B cell (primary cell): Measurements from ENCODE around the gene LRRTM1. TPM values are rescaled to one million over a fixed set of nuclear protein-coding genes. Genes with fewer than 3 reads are reported as not detected.

Experiments
- ATAC-seq: fragments of 200-7000 bp; cut with Tn5 transposase; one replicate; pipeline ENCODE4 v1.10.0; 2021; ENCODE audit warnings: low read depth, mild to moderate bottlenecking, moderate number of reproducible peaks, moderate library complexity
- CTCF ChIA-PET: fragments of 350-600 bp; sonication (Branson Sonifier 250); formaldehyde crosslinking; loops from one replicate; lab custom pipeline; 2021; ENCODE audit warnings: antibody characterized with exemption, inconsistent platforms; lab: Charles Lee
- POLR2A ChIA-PET: fragments of 350-600 bp; sonication (Branson Sonifier 250); formaldehyde crosslinking; loops from one replicate; lab custom pipeline; 2021; ENCODE audit warnings: antibody characterized with exemption; lab: Charles Lee
- DNase-seq: peaks from one replicate; pipeline ENCODE4 v3.0.0; 2013
- H2AFZ ChIP-seq: 2 replicates; pipeline ENCODE4 v1.6.1; 2012; ENCODE audit warnings: mild to moderate bottlenecking, low read depth, low read length; ENCODE audit not compliant: insufficient read depth, poor library complexity, severe bottlenecking
- H3K27ac ChIP-seq, 2 donors: 1 replicate in 1 of 2; 2 replicates in 1 of 2; pipeline ENCODE4 v1.5.1; 2012 to 2013; ENCODE audit warnings: low read length in 2 of 2, mild to moderate bottlenecking in 2 of 2, moderate library complexity in 1 of 2
- H3K27me3 ChIP-seq, 4 experiments: fragments of 200-600 bp in 1 of 4; sonication (generic) in 1 of 4; replicated peaks in 1 of 4; 1 replicate in 2 of 4; 2 replicates in 2 of 4; pipeline versions ENCODE4 v1.6.1 to v1.7.0; 2013 to 2016; ENCODE audit warnings: low read length in 3 of 4, mild to moderate bottlenecking in 2 of 4, mixed read lengths in 1 of 4, moderate library complexity in 1 of 4; ENCODE audit not compliant: insufficient read depth in 4 of 4, control insufficient read depth in 3 of 4; ENCODE audit errors: control extremely low read depth in 1 of 4
- H3K36me3 ChIP-seq, 2 experiments: replicated peaks in 1 of 2; 1 replicate in 1 of 2; 2 replicates in 1 of 2; pipeline versions ENCODE4 v1.6.1 to v1.7.1; 2013; ENCODE audit warnings: low read length in 1 of 2; ENCODE audit not compliant: insufficient read depth in 2 of 2, control insufficient read depth in 1 of 2; ENCODE audit errors: control extremely low read depth in 1 of 2, extremely low read depth in 1 of 2
- H3K4me1 ChIP-seq, 2 donors: fragments of 200-600 bp in 1 of 2; sonication (generic) in 1 of 2; 1 replicate in 1 of 2; 2 replicates in 1 of 2; pipeline versions ENCODE4 v1.5.1 to v1.6.1; 2013 to 2017; ENCODE audit warnings: low read length in 2 of 2; ENCODE audit not compliant: control insufficient read depth in 2 of 2, insufficient read depth in 2 of 2
- H3K4me2 ChIP-seq: replicated peaks from 2 replicates; pipeline ENCODE3; 2012; ENCODE audit warnings: mild to moderate bottlenecking, low read depth, low read length; ENCODE audit not compliant: poor library complexity, severe bottlenecking
- H3K4me3 ChIP-seq, 5 experiments: fragments of 200-600 bp in 1 of 5; sonication (generic) in 1 of 5; 1 replicate in 3 of 5; 2 replicates in 2 of 5; pipeline versions ENCODE4 v1.5.1 to v1.7.0; 2011 to 2016; ENCODE audit warnings: low read length in 4 of 5, mild to moderate bottlenecking in 4 of 5, low read depth in 2 of 5, control low read depth in 1 of 5, moderate library complexity in 1 of 5; ENCODE audit not compliant: insufficient read depth in 1 of 5; ENCODE audit errors: control extremely low read depth in 1 of 5, extremely low read depth in 1 of 5
- H3K79me2 ChIP-seq: fragments of 200-600 bp; sonication (generic); one replicate; pipeline ENCODE4 v1.6.0; 2016; ENCODE audit warnings: low read length; ENCODE audit not compliant: control insufficient read depth, insufficient read depth
- H3K9ac ChIP-seq: fragments of 200-600 bp; sonication (generic); 2 replicates; pipeline ENCODE4 v1.6.1; 2017; ENCODE audit warnings: mild to moderate bottlenecking, low read length, moderate library complexity
- H3K9me3 ChIP-seq, 3 donors: one replicate each; pipeline versions ENCODE4 v1.6.1 to v1.7.1; 2013; ENCODE audit warnings: low read length in 2 of 3; ENCODE audit not compliant: control insufficient read depth in 2 of 3, insufficient read depth in 1 of 3; ENCODE audit errors: control extremely low read depth in 1 of 3
- H4K20me1 ChIP-seq: 2 replicates; pipeline ENCODE4 v1.6.0; 2012; ENCODE audit warnings: mild to moderate bottlenecking, low read length; ENCODE audit not compliant: insufficient read depth, control insufficient read depth, poor library complexity, severe bottlenecking
- H3K27ac Mint-ChIP-seq: one replicate; pipeline ENCODE4 v1.8.0; 2021; ENCODE audit warnings: mixed read lengths
- H3K27me3 Mint-ChIP-seq: one replicate; pipeline ENCODE4 v1.8.0; 2021; ENCODE audit warnings: mixed read lengths
- H3K4me1 Mint-ChIP-seq: one replicate; pipeline ENCODE4 v1.8.0; 2021; ENCODE audit warnings: mixed read lengths
- H3K4me3 Mint-ChIP-seq: one replicate; pipeline ENCODE4 v1.8.0; 2021; ENCODE audit warnings: mixed read lengths
- H3K9me3 Mint-ChIP-seq: one replicate; pipeline ENCODE4 v1.8.0; 2022; ENCODE audit warnings: mixed read lengths; ENCODE audit not compliant: insufficient read depth
- CTCF ChIP-seq: fragments of 200-600 bp; IDR thresholded peaks from one replicate; pipeline ENCODE4 v1.8.0; 2022; ENCODE audit warnings: antibody characterized with exemption, mild to moderate bottlenecking
- EZH2 ChIP-seq: IDR thresholded peaks from 2 replicates; pipeline ENCODE4 v1.6.1; 2012; ENCODE audit warnings: borderline replicate concordance, low read depth, mild to moderate bottlenecking, moderate library complexity, low read length; ENCODE audit not compliant: insufficient read depth, poor library complexity, severe bottlenecking
- WGBS: methylation state at CpG from one replicate; pipeline ENCODE4 v1.1.5; 2013; ENCODE audit warnings: missing lambda C conversion rate; ENCODE audit not compliant: insufficient coverage; 5-methylcytosine and 5-hydroxymethylcytosine counted together
- intact Hi-C: fragments of 100-400 bp; cut with micrococcal nuclease; formaldehyde crosslinking; loops from one replicate; pipeline ENCODE4 v1.10.0; 2022
- polyA plus RNA-seq: library from polyadenylated mRNA; depleted of rRNA; stranded (reverse); fragments of >200 nt; gene quantifications from 2 replicates; pipeline ENCODE4 v1.2.3, GENCODE V29; 2012
- total RNA-seq, 2 donors: library from RNA; stranded (reverse); fragments of 120-200 nt in 1 of 2; gene quantifications; 1 replicate in 1 of 2; 2 replicates in 1 of 2; pipeline versions ENCODE4 v1.2.3 to v1.2.4, GENCODE V29; 2013 to 2022

LRRTM1 gene
- total and polyA plus RNA-seq, 2 donors (not counting 1 experiment from before 2014, with no cell fraction given): not detected

DNA sequence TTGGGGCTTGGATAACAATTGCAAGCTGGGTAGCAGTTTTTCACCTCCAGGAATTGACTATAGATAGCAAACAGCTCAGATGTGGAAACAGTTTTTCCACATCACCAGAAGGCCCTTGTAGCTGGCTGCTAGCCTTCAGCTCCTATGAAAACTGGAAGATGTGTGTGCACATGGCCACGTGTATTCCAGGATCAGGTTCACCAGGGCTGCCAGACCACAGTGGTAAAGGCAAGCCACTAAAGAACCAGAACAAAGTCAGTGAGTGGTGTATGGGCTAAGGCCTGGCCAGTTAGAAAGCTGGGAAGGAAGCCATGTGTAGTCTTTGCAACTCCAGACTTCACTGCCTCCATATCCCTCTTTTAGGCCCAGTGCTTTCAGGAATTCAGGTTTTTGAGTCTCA lies 12.9 kb downstream of the LRRTM1 start:
- DNase-seq (no peak), ATAC-seq (no peak)
- H3K79me2 ChIP-seq: no peaks in the 10 kb centered on the region
- ChIA-PET POLR2A (no interaction called here), CTCF (no interaction called here)
- no peaks in the 10 kb centered on the region for H3K4me1 Mint-ChIP-seq
- H3K9me3 Mint-ChIP-seq: peaks cover 5% of the 10 kb centered on the region
- no peak overlapping the region for H3K4me3 ChIP-seq
- no peak overlapping the region for H3K9ac ChIP-seq
- TF ChIP-seq EZH2 (no peak), CTCF (no peak)
- H3K27me3 Mint-ChIP-seq: no peaks in the 10 kb centered on the region
- H3K4me1 ChIP-seq: no peaks in the 10 kb centered on the region
- no peaks in the 10 kb centered on the region for H3K9me3 ChIP-seq
- 55% methylated on average over 1 of the region's 1 CpG for WGBS
- intact Hi-C loops: no loop called here
- no peak overlapping the region for H3K4me2 ChIP-seq
- no peak overlapping the region for H3K27ac Mint-ChIP-seq
- no peak overlapping the region for H2AFZ ChIP-seq
- H3K27me3 ChIP-seq: no peaks in the 10 kb centered on the region
- H4K20me1 ChIP-seq: no peaks in the 10 kb centered on the region
- H3K27ac ChIP-seq: no peak overlapping the region
- H3K36me3 ChIP-seq: no peaks in the 10 kb centered on the region
- no peak overlapping the region for H3K4me3 Mint-ChIP-seq

DNA sequence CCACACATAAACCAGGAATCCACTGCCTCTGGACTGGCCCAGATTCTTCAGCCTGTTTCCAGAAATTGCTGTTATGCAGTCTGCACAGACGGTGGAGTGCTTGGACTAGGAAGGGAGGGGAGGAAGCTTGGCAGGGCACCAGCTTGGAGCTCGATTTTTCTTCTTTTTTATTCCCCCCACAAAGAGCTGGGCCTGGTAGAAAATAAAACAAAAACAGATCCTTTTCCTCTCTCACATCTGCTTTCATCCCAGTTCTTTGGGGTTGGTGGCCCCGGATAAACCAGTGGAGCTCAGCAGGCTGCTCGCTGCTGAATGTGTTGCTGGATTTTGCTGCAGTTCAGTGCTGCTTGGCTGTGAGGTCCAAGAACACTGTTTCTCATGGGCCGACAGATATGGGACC lies 16.0 kb downstream of the LRRTM1 start:
- no peak for ATAC-seq
- no peak overlapping the region for H3K27ac Mint-ChIP-seq
- no peak overlapping the region for H3K4me3 Mint-ChIP-seq
- H3K79me2 ChIP-seq: no peaks in the 10 kb centered on the region
- no peaks in the 10 kb centered on the region for H3K27me3 ChIP-seq
- no peak for DNase-seq
- H3K4me3 ChIP-seq: no peak overlapping the region
- H3K4me1 Mint-ChIP-seq: no peaks in the 10 kb centered on the region
- H3K27me3 Mint-ChIP-seq: no peaks in the 10 kb centered on the region
- H3K4me1 ChIP-seq: no peaks in the 10 kb centered on the region
- WGBS: 72% methylated on average over 3 of the region's 5 CpGs
- H3K9me3 ChIP-seq: no peaks in the 10 kb centered on the region
- no peak for TF ChIP-seq EZH2
- TF ChIP-seq CTCF: no peak
- no peak overlapping the region for H3K27ac ChIP-seq
- no peak overlapping the region for H2AFZ ChIP-seq
- POLR2A ChIA-PET: no interaction called here
- H3K4me2 ChIP-seq: no peak overlapping the region
- no peaks in the 10 kb centered on the region for H4K20me1 ChIP-seq
- CTCF ChIA-PET: no interaction called here
- intact Hi-C loops: no loop called here
- no peaks in the 10 kb centered on the region for H3K36me3 ChIP-seq
- H3K9ac ChIP-seq: no peak overlapping the region
- peaks cover 5% of the 10 kb centered on the region for H3K9me3 Mint-ChIP-seq
